CD4-positive, alpha-beta T cell treated with Interleukin-15 for 1 hour (primary cell): Measurements from ENCODE around the gene CYB5RL.
"Not testable (repeated sequence)": the region's sequence is repeated elsewhere in the genome, so short reads cannot be mapped to it uniquely, and the experiment has no call there.

ENCODE experiments used
- DNase-seq: peaks from one replicate; pipeline ENCODE4 v3.0.0-alpha.2; 2020

CYB5RL gene

DNA sequence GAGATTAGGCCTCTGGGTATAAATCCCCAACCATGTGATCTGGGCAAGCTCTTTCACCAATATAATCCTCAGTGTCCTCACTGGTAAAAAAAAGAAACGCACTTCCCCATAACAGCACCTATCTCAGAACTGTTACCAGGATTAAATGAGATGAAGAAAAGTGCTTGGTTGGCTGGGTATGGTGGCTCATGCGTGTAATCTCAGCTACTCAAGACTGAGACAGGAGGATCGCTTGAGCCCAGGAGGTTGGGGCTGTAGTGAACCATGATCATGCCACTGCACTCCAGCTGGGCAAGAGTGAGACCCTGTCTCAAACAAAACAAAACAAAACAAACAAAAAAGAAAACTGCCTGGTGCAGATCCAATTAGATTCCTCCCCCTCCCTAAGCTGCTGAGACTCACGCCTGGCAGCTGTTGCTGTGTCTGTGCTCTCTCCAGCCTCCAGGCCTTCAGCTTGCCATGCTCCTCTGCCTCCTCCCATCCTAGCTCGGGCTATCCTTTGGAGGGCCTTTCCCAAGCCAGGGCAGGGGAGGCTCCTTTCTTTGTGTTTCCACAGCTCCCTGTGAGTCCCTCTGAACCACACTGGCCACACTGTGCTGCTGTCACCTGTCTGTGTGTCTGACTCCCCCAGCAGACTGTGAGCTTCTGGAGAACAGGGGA lies 19.0 kb downstream of the CYB5RL start:
- DNase-seq: no peak

DNA sequence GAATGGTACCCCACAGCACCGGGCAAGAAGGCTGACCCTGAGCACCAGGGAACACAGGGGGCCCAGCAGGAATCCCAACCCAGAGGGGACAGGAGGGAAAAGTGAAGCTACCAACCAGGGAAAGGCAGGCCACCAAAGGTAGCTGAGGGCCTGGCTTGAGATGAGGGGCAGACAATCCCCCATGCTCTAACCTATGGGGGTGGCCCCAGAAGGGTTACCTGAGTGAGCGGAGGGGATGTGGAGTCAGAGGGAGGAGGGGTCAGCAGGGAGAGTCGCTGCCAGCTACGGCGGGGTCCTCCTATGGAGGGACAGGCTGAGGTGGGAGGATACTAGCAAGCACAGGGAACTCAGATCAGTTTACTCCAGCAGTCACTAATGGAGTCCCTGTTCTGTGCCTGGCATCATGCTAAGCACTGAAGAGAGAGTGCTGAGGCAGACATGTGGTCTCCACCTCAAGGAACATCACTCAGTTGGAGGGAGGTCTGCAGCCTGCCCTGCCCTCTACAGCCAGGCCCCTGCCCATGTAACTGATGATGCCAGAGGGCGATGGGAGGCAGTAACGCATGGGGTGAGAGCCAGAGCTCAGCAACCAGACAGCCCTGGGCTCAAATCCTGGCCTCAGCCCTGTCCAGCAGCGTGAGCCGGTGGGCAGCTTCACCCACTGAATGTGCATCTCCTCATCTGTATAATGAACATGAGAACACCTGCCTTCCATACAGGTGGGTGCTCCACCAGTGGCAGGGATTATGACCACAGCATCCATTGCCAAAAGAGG lies 21.3 kb downstream of the CYB5RL start:
- no peak for DNase-seq

DNA sequence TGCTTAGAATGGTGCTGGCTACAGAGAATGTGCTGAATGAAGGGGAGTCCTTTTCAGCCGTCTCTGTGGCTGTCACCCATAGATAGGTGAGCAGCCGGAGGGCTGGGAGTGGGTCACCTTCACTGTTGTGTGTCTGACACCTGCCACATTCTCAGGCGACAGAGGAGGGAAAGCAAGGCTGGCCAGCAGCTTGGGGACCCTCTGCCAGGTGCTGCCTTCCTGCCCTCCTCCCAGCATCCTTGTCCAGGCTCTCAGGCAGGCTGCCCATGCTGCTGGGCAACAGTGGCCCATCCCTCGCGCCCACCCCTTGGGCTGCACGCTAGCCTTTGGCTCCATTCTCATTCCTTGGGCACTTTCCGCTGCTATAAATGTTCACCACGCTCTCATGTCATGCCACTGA lies 22.1 kb downstream of the CYB5RL start:
- DNase-seq: no peak

DNA sequence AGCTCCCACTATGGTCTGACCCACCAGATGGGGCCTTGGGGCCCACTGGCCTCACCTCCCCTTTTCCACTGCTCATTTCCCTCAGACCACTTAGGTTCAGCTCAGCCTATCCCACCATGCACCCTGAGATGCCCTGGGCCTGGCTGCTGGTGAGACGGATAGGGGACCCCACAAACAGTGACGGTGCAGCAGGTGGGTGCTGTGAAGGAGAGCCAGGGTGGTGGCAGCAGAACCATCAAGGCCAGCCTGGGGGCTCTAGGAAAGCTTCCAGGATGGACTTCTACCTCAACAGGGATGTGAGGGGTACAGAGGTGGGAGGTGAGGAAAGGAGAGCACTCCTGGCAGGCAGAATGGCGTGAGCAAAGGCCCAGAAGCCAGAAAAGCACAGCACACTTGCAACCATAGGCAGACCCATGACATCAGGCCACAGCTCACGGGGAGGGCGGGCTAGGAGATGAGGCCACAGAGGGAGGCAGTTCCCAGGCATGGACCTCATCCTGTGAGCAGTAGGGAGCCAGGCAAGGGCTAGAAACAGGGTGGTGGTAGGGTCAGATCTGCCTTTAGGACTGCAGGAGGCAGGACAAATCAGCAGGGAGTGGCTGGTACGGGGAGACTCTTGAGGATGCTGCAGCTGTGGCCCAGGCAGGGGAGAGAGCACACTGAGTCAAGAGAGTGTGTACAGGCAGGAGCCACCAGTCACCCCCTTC lies 23.1 kb downstream of the CYB5RL start:
- no peak for DNase-seq

DNA sequence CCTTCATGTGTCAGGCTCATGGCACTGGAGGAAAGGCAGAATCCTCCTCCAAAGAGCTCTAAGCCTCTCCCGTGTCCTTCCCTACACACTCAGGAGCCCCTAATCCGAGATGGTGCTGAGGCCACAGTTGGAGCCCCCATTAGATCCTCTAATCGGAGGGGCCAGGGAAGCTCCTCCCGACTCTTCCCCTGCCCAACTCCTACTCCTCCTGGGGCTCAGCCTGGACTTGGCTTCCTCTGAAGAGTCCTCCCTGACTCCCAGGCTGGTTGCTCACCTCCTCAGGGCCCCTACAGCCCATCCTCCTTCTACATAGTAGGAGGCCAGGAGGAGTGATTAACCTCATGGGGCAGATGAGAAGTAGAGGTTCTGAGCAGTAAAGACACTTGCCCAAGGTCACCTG lies 25.7 kb downstream of the CYB5RL start:
- no peak for DNase-seq

DNA sequence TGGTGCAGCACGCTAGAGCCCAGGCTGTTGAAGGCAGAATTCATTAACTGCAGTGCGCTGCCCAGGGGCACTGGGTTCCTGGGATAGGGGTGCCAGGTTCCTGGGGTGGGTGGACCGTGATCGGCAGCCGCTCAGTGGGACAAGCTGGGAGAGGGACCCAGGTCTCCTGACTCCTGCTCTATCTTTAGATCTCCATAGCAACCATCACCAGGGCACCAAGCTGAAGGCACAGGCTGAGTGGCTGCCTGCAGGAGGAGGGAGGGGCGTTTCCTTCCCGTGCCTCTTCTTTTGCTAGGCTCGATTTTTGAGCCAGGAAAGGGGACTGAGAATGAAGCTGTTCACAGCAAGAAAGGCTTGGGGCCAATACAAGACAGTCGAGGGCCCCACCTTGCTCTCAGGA lies 26.1 kb downstream of the CYB5RL start:
- no peak for DNase-seq

DNA sequence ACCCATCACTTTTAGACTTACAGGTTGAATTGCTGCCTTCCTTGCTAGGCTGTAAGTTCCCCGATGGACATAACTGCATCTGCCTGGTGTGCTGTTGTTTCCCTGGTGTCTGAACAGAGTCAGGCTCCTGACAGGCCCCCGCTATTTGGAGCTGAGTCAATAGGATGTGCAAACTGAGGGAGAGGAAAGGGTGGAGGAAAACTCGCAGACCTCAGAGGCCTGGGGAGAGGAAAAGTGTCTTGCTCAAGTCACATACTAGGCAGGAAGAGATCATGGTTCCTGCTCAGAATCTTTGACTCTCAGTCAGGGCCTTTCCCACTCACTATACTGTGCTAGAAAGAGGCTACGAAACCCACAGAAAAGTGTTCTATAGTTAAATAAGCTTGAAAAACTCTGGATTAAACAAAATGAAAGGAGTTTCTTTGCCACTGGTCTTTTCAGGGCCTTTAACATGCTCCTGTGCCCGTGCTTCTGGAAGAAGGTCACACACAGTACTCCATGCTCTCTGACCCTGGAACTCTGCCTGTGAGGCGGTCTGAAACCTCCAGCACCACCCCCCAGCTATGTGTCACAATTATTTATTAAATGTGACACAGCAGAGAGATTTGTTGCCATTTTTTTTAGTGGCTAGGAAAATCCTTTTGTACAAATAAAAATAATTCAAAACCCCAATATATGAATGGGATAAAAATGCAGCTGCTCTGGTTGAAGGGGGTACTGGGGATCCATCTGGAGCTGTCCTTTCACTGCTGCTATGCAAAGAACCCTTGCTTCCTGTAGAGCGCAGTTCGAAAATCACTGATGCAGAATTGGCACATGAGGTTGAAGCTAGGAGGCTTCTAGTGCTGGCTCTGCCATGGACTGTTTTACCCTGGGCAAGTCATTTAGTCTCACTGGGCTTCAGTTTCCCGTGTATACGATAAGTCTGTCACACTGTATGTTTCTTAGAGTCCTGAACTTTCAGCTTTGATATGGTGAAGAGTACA lies 26.9 kb downstream of the CYB5RL start:
- no peak for DNase-seq

DNA sequence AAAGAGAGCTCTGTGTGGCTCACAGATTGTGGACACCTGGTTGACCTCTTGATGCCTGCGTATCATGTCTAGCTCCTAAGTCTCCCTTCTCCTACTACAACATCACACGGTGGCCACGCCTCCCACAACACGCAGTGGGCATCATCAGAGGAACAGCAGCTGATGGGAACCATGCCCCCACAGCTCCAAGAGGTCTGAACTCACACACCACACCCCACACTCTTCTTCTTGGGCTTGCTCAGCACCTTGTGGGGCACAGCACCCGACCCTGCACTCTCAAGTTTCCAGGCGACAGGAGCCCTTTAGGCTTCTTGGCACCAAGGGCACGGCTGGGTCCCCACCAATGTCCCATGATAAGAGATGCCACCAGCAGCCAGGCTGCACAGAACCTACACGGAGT lies 28.2 kb downstream of the CYB5RL start:
- no peak for DNase-seq

DNA sequence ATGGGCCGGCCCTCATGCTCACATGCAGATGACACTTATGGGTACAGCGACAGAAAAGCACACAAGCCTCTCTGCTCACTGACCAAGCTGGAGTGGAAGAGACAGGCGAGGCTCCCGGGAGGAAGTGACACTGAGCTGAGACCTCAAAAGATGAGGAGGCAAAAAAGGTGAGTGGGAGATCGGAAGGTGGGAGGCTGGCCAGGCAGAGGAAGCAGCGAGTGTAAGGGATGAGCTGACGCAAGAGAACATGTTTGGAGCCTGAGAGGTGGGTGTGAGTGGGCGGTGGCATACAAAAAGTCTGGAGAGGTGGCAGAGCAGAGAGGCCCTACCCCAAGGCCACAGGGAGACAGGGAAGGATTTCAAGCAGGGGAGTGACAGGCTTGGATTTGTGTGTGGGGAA lies 28.8 kb downstream of the CYB5RL start:
- no peak for DNase-seq

DNA sequence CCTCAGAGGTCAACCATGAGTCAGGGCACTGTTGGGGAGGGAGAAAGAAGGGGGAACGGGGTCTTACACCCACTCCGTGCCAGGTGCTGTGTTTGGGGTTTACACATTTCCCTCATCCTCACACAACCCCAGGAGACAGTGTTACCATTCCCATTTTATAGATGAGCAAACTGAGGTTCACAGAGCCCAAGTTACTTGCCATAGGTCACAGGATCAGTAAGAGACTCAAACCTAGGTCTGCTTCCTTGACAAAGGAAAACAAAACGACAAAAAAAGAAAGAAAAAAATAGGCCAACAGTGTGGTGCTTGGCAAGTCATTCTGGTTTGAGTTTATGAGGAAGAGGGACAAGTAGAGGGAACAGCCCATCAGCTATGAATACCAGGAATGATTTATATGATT lies 30.8 kb downstream of the CYB5RL start:
- no peak for DNase-seq

DNA sequence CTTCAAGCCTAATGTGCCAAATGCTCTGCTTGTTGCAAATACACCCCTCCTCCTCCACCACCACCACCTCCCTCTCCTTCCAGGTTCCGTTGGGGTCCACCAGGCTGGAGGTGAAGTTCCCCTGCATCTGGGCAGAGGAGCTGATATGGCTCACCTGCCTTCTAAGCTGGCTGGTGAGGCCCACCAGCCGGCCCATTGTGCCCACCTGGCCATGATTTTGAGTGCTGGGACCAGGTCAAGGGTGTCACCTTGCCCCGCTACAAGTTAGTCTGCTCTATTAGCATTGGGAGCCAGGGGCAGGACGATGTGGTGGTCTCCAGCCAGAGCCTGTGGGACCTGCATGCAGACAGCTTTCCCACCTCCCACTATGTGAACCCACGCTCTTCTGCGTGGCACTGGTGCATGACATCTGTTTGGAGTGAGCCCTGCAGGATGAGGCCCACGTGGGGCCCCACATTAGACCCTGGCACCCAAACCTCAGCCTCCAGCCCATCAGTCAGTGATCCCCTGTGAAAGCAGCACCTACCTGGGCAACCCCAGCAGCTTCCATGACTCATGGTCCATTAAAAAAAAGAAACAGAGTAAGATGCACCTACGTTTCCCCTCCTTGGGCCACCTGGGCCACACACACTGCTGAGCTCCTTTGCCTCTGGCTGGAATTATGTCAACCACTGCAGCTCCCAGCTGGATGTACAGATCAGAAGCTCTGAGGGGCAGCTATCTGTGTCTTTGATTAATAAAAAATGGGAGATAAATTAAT lies 31.4 kb downstream of the CYB5RL start:
- DNase-seq: no peak

DNA sequence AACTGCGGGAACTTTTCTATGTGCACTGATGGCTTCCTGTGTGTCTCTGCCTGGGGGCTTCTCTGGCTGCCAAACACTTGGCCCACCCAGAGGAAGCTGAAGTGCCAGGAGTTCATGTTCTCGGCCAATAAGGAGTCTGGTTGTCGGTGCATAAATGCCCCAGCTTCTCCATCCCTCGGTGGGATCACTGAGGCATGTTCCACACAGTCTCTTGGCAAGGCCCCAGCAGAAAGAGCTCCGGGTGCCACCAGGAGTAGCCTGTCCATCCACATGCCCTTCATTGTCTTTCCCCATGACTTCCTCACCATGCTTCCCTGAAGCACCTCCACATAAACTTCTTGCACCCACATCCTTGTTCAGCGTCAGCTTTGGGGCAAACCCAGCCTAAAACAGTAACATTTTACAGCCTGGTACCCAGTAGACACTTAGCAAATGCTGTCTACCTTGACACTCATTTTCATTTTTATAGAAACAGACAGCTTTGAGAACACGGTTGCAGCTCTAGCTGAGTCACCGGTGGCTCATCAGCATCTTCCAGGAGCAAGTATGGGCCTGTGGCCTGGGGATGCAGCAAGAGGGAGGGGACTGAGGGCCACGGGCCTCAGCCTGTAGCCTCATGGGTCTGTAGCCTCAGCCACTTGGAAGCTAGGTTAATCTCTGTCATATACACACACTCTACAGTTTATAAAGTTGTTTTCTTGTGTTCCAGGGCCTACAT lies 32.2 kb downstream of the CYB5RL start:
- DNase-seq: no peak

DNA sequence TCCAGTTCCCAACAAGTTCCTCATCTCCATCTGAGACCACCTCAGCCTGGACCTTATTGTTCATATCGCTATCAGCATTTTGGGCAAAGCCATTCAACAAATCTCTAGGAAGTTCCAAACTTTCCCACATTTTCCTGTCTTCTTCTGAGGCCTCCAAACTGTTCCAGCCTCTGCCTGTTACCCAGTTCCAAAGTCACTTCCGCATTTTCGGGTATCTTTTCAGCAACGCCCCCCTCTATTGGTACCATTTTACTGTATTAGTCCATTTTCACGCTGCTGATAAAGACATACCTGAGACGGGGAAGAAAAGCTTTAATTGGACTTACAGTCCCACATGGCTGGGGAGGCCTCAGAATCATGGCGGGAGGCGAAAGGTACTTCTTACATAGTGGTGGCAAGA lies 33.5 kb downstream of the CYB5RL start:
- not testable (repeated sequence) for DNase-seq

DNA sequence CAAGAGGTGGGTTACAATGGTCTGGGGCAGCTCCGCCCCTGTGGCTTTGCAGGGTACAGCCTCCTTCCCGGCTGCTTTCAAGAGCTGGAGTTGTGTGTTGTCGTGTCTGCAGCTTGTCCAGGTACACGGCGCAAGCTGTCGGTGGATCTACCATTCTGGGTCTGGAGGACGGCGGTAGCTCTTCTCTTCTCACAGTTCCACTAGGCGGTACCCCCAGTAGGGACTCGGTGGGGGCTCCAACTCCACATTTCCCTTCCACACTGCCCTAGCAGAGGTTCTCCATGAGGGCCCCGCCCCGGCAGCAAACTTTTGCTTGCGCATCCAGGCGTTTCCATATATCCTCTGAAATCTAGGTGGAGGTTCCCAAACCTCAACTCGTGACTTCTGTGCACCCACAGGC lies 34.7 kb downstream of the CYB5RL start:
- DNase-seq: no peak

DNA sequence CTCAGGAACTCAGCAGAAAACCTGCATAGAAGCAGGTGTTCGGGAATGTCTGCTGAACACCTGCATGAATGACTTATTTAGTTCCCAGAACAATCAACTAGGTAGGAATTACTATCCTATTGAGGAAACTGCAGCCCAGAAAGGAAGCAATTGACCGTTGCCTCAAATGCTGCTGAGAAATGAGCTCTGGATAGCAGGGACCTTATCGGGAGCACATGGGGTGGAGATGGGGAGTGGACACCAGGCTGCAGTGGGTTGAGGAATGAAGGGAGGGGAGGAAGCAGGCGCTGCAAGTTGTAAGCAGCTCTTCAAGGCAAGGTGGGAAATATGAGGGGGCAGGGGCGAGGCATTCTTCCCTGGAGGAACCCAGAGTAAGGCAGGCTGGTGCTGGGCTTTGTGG lies 36.3 kb downstream of the CYB5RL start:
- no peak for DNase-seq

DNA sequence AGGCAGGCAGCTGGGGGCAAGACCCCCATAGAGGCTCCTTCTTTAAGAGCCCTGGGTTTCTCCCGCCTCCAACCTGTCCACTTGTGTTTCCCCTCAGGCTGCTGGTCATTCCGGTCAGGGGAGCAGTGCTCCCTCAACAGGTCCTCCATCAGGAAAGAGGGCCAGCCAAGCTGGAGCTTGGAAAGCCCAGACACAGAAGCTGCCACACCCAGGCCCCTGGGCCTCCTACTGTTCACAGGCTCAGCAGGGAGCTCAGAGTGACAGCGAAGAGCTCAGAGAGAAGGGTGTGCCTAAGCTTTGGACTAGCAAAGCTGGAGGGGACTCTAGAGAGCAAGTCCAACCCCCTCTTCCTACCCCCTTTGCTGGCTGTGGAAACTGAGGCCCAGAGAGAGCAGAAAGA lies 36.8 kb downstream of the CYB5RL start:
- DNase-seq: no peak

DNA sequence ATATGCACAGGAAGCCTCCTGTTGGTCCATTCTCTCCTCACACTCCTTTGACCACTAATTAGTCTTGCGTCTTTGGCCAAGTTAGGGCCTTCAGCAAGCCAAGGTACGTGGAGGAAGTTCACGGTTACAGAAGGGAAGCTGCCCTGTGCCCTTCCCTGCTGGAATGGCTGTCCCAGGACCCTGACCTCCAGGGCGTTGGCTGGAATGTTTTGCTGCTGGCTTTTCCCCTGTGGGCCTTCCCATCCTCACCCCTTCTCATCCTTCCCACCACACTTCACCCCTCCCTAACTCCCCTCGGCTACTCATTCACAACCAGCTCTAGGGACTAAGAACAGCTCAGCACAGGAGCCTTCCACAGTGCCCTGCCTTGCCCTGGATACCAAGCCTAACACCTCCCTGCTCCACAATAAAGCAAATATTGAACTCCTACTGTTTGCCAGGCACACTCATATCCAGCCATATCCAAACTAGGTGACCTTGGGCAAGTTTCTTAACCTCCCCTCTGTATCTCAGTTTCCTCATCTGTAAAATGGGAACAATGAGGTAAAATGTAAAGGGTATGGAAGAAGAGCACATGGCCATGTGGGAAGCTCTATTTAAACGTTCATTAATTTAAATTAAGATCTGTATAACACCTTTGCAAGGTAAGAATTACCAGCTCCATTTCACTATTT lies 38.2 kb downstream of the CYB5RL start:
- DNase-seq: no peak

DNA sequence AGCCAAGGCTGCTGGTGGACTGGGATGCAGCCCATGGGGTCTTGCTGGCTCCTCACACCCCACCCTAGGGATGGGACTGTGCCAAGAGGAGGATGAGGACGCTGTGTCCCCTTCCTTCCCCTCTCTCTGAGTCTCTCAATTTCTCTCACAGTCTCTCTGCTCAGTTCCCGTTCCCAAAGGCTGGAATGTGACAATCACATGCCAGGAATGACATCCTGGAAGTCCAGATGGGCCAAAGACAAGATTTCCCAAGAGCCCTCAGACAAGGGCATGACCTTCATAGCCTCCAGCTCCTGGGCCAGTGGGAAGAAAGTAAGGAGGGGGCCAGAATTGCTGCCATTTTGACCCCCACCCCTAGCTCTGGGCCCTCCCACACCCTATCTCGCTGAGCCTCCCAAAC lies 39.5 kb downstream of the CYB5RL start:
- no peak for DNase-seq

DNA sequence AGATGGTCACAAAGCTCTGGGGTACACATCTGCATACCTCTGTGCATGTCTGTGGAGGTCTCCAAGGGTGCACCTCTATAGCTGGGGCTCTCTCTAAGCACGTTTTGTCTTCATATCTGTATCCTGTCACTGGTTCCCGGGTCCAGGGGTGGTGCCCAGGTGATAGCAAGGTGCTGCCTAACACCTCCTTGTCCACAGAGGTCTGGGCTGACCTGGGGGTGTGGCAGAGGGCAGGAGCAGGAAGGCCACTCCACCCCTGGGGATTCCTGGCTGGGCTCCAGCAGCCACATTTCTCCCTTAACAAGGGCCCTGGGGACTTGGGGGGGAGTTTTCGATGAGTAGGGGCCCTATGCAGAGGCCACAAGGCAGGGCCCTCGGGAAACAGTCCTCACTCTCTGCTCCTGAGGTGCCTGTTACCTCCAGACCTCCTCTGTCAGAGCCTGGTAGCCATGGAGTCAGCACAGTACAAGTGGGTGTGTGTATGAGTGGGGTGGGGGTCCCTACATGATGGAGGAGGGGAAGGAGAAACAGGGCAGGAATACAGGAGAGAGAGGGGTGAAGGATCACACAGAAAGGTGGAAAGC lies 40.0 kb downstream of the CYB5RL start:
- DNase-seq: no peak

DNA sequence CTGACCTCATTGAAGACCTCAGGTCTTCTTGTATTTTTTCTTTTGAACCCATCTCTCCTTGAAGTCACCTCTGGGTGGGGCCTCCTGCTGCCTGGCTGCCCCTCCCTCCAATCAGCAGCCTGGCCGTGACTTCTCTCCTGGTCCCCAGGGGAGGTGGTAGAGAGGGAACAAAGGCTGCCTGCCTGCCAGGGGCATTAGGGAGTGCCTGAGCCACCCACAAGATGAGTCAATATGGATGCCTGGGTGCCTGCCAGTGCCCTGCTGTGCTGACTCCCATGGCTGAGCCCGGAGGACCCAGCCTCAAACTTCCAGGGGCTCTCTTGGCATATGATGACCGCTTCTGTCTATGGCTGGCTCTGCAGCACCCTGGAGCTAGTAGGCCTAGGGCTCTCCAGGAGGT lies 41.8 kb downstream of the CYB5RL start:
- no peak for DNase-seq

DNA sequence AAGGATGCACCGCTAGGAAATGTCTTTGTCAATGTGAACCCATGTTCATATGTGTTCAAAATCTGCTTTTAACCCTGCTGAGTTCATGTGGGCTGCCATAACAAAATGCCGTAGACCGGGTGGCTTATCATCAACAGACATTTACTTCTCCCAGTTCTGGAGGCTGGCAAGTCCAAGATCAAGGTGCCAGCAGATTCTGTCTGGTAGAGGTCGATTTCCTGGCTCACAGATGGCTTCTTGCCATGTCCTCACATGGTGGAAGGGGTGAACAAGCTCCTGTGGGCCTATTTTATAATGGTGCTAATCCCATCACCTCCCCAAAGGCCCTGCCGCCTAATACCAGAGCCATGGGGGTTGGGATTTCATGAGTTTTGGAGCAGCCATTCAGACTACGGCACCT lies 42.4 kb downstream of the CYB5RL start:
- DNase-seq: no peak
